ENCODE results near the gene IGIP.

The IGIP gene

DNA sequence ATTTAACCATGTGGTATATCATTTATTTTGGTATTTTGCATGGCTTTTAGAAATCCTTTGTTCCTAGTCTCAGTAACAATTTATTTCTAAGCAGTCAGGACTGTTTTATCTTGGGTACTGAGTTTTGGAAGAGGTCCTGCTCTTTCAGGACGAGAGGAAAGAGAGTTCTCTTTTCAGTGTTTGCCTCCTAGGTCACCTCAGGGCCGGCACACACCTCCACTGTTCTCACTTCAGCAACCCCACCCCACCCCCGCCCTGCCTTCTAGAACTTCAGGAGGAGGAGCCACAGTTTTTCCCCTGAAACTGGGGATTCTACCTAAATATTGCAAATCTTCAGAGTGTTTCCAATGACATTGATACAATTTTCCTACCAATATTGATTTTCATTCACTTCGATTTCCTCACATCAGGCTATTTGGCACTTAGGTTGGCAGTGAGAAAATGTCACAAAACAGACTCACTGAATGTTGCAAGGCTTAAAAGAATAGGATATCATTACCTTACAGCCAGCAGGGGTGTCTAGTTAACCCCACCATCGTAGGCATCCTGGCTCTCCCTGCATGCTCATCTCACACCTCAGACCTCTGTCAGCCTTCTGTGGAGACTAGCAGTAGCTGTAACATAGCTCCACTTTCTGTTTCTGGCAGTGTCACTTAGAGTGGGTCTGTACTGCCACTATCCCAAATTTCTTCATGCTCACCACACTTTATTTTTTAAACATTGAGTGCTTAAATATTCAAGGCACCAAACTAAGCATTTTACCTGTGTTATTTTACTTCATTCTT is 5.4 kb downstream of the IGIP start:
- no peak for TF ChIP-seq NFIC (IDR thresholded peaks at IDR 0.05)
- no peak for TF ChIP-seq RAD21 (IDR thresholded peaks at IDR 0.05; ENCODE audit: low read depth)
- TF ChIP-seq, protein P1, sequence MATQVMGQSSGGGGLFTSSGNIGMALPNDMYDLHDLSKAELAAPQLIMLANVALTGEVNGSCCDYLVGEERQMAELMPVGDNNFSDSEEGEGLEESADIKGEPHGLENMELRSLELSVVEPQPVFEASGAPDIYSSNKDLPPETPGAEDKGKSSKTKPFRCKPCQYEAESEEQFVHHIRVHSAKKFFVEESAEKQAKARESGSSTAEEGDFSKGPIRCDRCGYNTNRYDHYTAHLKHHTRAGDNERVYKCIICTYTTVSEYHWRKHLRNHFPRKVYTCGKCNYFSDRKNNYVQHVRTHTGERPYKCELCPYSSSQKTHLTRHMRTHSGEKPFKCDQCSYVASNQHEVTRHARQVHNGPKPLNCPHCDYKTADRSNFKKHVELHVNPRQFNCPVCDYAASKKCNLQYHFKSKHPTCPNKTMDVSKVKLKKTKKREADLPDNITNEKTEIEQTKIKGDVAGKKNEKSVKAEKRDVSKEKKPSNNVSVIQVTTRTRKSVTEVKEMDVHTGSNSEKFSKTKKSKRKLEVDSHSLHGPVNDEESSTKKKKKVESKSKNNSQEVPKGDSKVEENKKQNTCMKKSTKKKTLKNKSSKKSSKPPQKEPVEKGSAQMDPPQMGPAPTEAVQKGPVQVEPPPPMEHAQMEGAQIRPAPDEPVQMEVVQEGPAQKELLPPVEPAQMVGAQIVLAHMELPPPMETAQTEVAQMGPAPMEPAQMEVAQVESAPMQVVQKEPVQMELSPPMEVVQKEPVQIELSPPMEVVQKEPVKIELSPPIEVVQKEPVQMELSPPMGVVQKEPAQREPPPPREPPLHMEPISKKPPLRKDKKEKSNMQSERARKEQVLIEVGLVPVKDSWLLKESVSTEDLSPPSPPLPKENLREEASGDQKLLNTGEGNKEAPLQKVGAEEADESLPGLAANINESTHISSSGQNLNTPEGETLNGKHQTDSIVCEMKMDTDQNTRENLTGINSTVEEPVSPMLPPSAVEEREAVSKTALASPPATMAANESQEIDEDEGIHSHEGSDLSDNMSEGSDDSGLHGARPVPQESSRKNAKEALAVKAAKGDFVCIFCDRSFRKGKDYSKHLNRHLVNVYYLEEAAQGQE (IDR thresholded peaks at IDR 0.05; ENCODE audit: low read depth): no peak
- TF ChIP-seq, protein P2, sequence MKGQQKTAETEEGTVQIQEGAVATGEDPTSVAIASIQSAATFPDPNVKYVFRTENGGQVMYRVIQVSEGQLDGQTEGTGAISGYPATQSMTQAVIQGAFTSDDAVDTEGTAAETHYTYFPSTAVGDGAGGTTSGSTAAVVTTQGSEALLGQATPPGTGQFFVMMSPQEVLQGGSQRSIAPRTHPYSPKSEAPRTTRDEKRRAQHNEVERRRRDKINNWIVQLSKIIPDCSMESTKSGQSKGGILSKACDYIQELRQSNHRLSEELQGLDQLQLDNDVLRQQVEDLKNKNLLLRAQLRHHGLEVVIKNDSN (IDR thresholded peaks at IDR 0.05): no peak
- no peak for TF ChIP-seq EGR1 (IDR thresholded peaks at IDR 0.05)
- TF ChIP-seq TCF12 (IDR thresholded peaks at IDR 0.05; ENCODE audit: low read depth): no peak
- TF ChIP-seq FOXM1 (IDR thresholded peaks at IDR 0.05; ENCODE audit: borderline replicate concordance, low read depth): no peak
- TF ChIP-seq CEBPB (IDR thresholded peaks at IDR 0.05): no peak
- TF ChIP-seq TEAD4 (IDR thresholded peaks at IDR 0.05): no peak
- no peak for TF ChIP-seq ZBTB7A (IDR thresholded peaks at IDR 0.05; ENCODE audit: low read depth)
- no peak for TF ChIP-seq TAF1 (IDR thresholded peaks at IDR 0.05; ENCODE audit: low read depth)
- TF ChIP-seq YY1 (IDR thresholded peaks at IDR 0.05; ENCODE audit: low read depth): no peak

DNA sequence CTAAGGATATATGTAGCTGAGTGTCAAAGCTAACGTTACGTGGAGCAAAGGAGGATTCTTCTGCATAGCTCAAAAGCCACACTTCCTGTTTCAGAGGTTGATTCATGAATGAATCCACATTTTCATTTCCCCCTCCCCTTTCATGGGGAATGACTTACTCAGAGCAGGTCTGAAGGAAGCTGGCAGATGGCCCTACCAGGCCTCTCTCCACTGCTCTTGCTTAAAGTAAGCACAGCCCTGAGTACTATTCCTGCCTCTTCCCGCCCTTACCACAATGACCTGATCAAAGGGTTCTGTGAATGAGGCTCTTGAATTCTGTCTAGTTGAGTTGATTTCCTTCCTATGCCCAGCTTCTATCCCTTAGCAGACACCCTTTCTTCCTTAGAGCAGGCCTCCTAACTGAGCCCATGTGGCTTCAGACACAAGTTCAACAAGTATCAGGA is 6.3 kb downstream of the IGIP start:
- TF ChIP-seq, protein P1 (IDR thresholded peaks at IDR 0.05; ENCODE audit: low read depth): no peak
- no peak for TF ChIP-seq CREB1 (IDR thresholded peaks at IDR 0.05; ENCODE audit: low read depth)
- TF ChIP-seq EP300 (IDR thresholded peaks at IDR 0.05; ENCODE audit: borderline replicate concordance): no peak
- TF ChIP-seq EGR1 (IDR thresholded peaks at IDR 0.05): no peak
- no peak for TF ChIP-seq RAD21 (IDR thresholded peaks at IDR 0.05; ENCODE audit: low read depth)
- TF ChIP-seq ZBTB7A (IDR thresholded peaks at IDR 0.05; ENCODE audit: low read depth): no peak
- TF ChIP-seq, protein P3, sequence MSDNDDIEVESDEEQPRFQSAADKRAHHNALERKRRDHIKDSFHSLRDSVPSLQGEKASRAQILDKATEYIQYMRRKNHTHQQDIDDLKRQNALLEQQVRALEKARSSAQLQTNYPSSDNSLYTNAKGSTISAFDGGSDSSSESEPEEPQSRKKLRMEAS (IDR thresholded peaks at IDR 0.05): no peak
- no peak for TF ChIP-seq TEAD4 (IDR thresholded peaks at IDR 0.05)
- no peak for TF ChIP-seq FOXM1 (IDR thresholded peaks at IDR 0.05; ENCODE audit: borderline replicate concordance, low read depth)
- TF ChIP-seq CEBPB (IDR thresholded peaks at IDR 0.05): no peak
- TF ChIP-seq NFIC (IDR thresholded peaks at IDR 0.05): no peak
- TF ChIP-seq YY1 (IDR thresholded peaks at IDR 0.05; ENCODE audit: low read depth): no peak
- TF ChIP-seq TAF1 (IDR thresholded peaks at IDR 0.05; ENCODE audit: low read depth): no peak
- TF ChIP-seq TCF12 (IDR thresholded peaks at IDR 0.05; ENCODE audit: low read depth): no peak
- TF ChIP-seq, protein P2 (IDR thresholded peaks at IDR 0.05): no peak

DNA sequence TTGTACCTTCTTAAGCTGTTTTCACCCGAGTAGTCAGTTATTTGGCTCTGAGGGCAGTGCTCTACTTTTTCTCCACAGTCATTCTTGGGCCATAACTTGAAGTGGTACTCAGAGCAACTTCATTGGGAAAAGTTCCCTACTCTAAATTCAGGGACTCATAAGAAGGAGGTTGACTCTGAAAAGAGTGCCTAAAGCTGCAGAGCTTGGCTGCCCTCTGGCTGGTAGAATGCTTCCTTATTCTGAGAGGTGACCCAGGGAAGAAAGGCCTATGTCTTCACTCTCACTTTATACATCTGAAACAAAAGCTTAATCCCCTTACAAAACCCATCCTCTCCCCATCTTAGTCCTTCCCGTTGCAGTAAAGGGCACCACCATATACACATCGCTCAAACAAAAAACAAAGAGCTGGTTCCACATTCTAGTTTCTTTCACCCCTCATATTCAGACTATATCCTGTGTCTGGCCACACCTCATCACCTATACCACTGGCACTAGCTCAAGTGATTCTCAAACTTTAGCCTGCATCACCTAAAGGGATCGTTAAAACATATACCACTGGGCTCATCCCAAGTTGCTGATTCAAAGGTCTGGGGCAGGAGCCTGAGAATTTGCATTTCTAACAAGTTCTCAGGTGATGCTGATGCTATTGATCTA is 7.9 kb downstream of the IGIP start:
- no peak for TF ChIP-seq CREB1 (IDR thresholded peaks at IDR 0.05; ENCODE audit: low read depth)
- TF ChIP-seq NFIC (IDR thresholded peaks at IDR 0.05): no peak
- TF ChIP-seq RAD21 (IDR thresholded peaks at IDR 0.05; ENCODE audit: low read depth): no peak
- no peak for TF ChIP-seq YY1 (IDR thresholded peaks at IDR 0.05; ENCODE audit: low read depth)
- TF ChIP-seq TCF12 (IDR thresholded peaks at IDR 0.05; ENCODE audit: low read depth): no peak
- TF ChIP-seq EGR1 (IDR thresholded peaks at IDR 0.05): no peak
- TF ChIP-seq EP300 (IDR thresholded peaks at IDR 0.05; ENCODE audit: borderline replicate concordance): no peak
- TF ChIP-seq, protein P3 (IDR thresholded peaks at IDR 0.05): no peak
- no peak for TF ChIP-seq FOXM1 (IDR thresholded peaks at IDR 0.05; ENCODE audit: borderline replicate concordance, low read depth)
- TF ChIP-seq, protein P1 (IDR thresholded peaks at IDR 0.05; ENCODE audit: low read depth): no peak

Data from Ishikawa (cell line).